Urinary bladder (tissue), 4 donors: ENCODE data around the gene TLE2. TPM values are rescaled to one million over a fixed set of nuclear protein-coding genes. Genes with fewer than 3 reads are reported as not detected.
"Not testable (repeated sequence)": the region's sequence is repeated elsewhere in the genome, so short reads cannot be mapped to it uniquely, and the experiment has no call there.

Experiments used
- DNase-seq: peaks from one replicate; pipeline ENCODE4 v3.0.0-alpha.2; 2015; ENCODE audit errors: extremely low spot score
- H3K27ac ChIP-seq: one replicate; pipeline ENCODE4 v1.5.1; 2013; ENCODE audit warnings: low read depth, mild to moderate bottlenecking, moderate library complexity
- H3K36me3 ChIP-seq: one replicate; pipeline ENCODE4 v1.6.1; 2013; ENCODE audit warnings: mild to moderate bottlenecking, moderate library complexity; ENCODE audit not compliant: insufficient read depth
- H3K4me1 ChIP-seq: one replicate; pipeline ENCODE4 v1.6.1; 2013; ENCODE audit warnings: mild to moderate bottlenecking, moderate library complexity; ENCODE audit not compliant: insufficient read depth
- H3K4me3 ChIP-seq: one replicate; pipeline ENCODE4 v1.5.1; 2013; ENCODE audit warnings: low read depth, low read length
- WGBS: extraction: QIAGEN DNeasy Blood & Tissue Kit; methylation state at CpG from one replicate; pipeline ENCODE4 v1.1.7; 2013; 5-methylcytosine and 5-hydroxymethylcytosine counted together
- polyA plus RNA-seq: library from polyadenylated mRNA; stranded (reverse); fragments of 200-250 nt; gene quantifications from one replicate; pipeline ENCODE4 v1.2.3, GENCODE V29; 2013
- total RNA-seq: library from RNA; depleted of rRNA; stranded (reverse); fragments of >200 nt; gene quantifications from one replicate; pipeline ENCODE4 v1.2.3, GENCODE V29; 2014
- donor health status: healthy with polysubstance abuse.
- donor health status: healthy.

The TLE2 gene
- total and polyA plus RNA-seq, 2 donors = 14.1 to 69.9 TPM

GRCh38 chr19:3036977-3037544 is 8.0 kb upstream of the TLE2 start:
- not testable (repeated sequence) for H3K4me3 ChIP-seq, H3K4me1 ChIP-seq
- 78% methylated on average over 14 of the region's 14 CpGs for WGBS

GRCh38 chr19:3036119-3036976 is 7.3 kb upstream of the TLE2 start:
- DNase-seq = peak; percentile 89
- 2% methylated on average over 44 of the region's 44 CpGs for WGBS
- peak overlapping the region; percentile 68 for H3K27ac ChIP-seq

More at GRCh38 chr19:3036977-3037544, 8.0 kb upstream of the TLE2 start:
- not testable (repeated sequence) for DNase-seq, H3K36me3 ChIP-seq, H3K27ac ChIP-seq

GRCh38 chr19:3035542-3036118 is 6.5 kb upstream of the TLE2 start:
- peak overlapping the region; percentile 56 for H3K4me3 ChIP-seq
- H3K27ac ChIP-seq = peak overlapping the region; percentile 62
- H3K4me1 ChIP-seq = no peaks in the 10 kb centered on the region
- under 1% methylated on average over 29 of the region's 29 CpGs for WGBS
- H3K36me3 ChIP-seq = no peaks in the 10 kb centered on the region
- peak; percentile 99 for DNase-seq

More at GRCh38 chr19:3036119-3036976, 7.3 kb upstream of the TLE2 start:
- Histone ChIP-seq H3K4me3 (peak overlapping the region; percentile 56), H3K4me1 (no peaks in the 10 kb centered on the region), H3K36me3 (no peaks in the 10 kb centered on the region)

GRCh38 chr19:3034656-3035541 is 5.8 kb upstream of the TLE2 start:
- Histone ChIP-seq H3K4me3 (peak overlapping the region; percentile 26), H3K4me1 (no peaks in the 10 kb centered on the region), H3K36me3 (no peaks in the 10 kb centered on the region), H3K27ac (peak overlapping the region; percentile 62)
- WGBS = 7% methylated on average over 28 of the region's 28 CpGs
- no peak for DNase-seq

GRCh38 chr19:3034406-3034655 is 5.3 kb upstream of the TLE2 start:
- H3K4me1 ChIP-seq = no peaks in the 10 kb centered on the region
- H3K4me3 ChIP-seq = no peak overlapping the region
- no peak for DNase-seq
- H3K36me3 ChIP-seq = no peaks in the 10 kb centered on the region
- no peak overlapping the region for H3K27ac ChIP-seq

GRCh38 chr19:3033595-3034405 is 4.7 kb upstream of the TLE2 start:
- H3K4me3 ChIP-seq = no peak overlapping the region
- H3K36me3 ChIP-seq = no peaks in the 10 kb centered on the region
- no peaks in the 10 kb centered on the region for H3K4me1 ChIP-seq
- no peak for DNase-seq
- WGBS = 81% methylated on average over 11 of the region's 11 CpGs
- no peak overlapping the region for H3K27ac ChIP-seq

GRCh38 chr19:3031607-3031867 is 2.5 kb upstream of the TLE2 start:
- H3K36me3 ChIP-seq = no peaks in the 10 kb centered on the region
- no peak for DNase-seq
- no peak overlapping the region for H3K27ac ChIP-seq
- no peak overlapping the region for H3K4me3 ChIP-seq
- no peaks in the 10 kb centered on the region for H3K4me1 ChIP-seq
- WGBS = 75% methylated on average over 5 of the region's 5 CpGs

GRCh38 chr19:3028305-3029064 is 595 bp downstream of the TLE2 start:
- no peak overlapping the region for H3K27ac ChIP-seq
- H3K36me3 ChIP-seq = no peaks in the 10 kb centered on the region
- peak overlapping the region; percentile 84 for H3K4me3 ChIP-seq
- no peaks in the 10 kb centered on the region for H3K4me1 ChIP-seq
- 8% methylated on average over 40 of the region's 40 CpGs for WGBS
- no peak for DNase-seq

GRCh38 chr19:3027981-3028304 is 1.1 kb downstream of the TLE2 start:
- no peak for DNase-seq
- H3K27ac ChIP-seq = no peak overlapping the region
- H3K4me3 ChIP-seq = peak overlapping the region; percentile 84
- no peaks in the 10 kb centered on the region for H3K36me3 ChIP-seq
- H3K4me1 ChIP-seq = no peaks in the 10 kb centered on the region
- WGBS = 71% methylated on average over 9 of the region's 9 CpGs

- DNase-seq = no peak
- Histone ChIP-seq H3K27ac (no peak overlapping the region), H3K4me1 (no peaks in the 10 kb centered on the region), H3K4me3 (no peak overlapping the region), H3K36me3 (no peaks in the 10 kb centered on the region)
- 77% methylated on average over 2 of the region's 2 CpGs for WGBS
Observed at GRCh38 chr19:3027292-3027691, 1.8 kb downstream of the TLE2 start.

GRCh38 chr19:3026768-3027167 is 2.3 kb downstream of the TLE2 start:
- Histone ChIP-seq H3K27ac (no peak overlapping the region), H3K4me1 (no peaks in the 10 kb centered on the region), H3K36me3 (no peaks in the 10 kb centered on the region), H3K4me3 (no peak overlapping the region)
- 94% methylated on average over 1 of the region's 1 CpG for WGBS
- no peak for DNase-seq

GRCh38 chr19:3025549-3025886 is 3.6 kb downstream of the TLE2 start:
- H3K4me3 ChIP-seq = no peak overlapping the region
- H3K36me3 ChIP-seq = no peaks in the 10 kb centered on the region
- WGBS = 89% methylated on average over 9 of the region's 9 CpGs
- H3K4me1 ChIP-seq = no peaks in the 10 kb centered on the region
- H3K27ac ChIP-seq = no peak overlapping the region
- no peak for DNase-seq
